HCT116 (cell line): ENCODE results near the gene ATP6V0B. TPM values are rescaled to one million over a fixed set of nuclear protein-coding genes. Genes with fewer than 3 reads are reported as not detected.

ENCODE experiments used
- ATAC-seq: fragments of 200-7000 bp; cut with Tn5 transposase; 2 replicates; pipeline ENCODE4 v1.9.1; 2020; ENCODE audit warnings: mild to moderate bottlenecking, moderate library complexity
- BruUV-seq: library from RNA; stranded (reverse); fragments of 400-500 nt; replicated peaks from 2 replicates; lab custom pipeline; 2021; lab: Mats Ljungman, UMichigan
- CTCF ChIA-PET: fragments of 300-600 bp; sonication (Branson Sonifier 250); formaldehyde crosslinking; loops from one replicate; lab custom pipeline; 2021; ENCODE audit warnings: antibody characterized with exemption; lab: Charles Lee
- POLR2A ChIA-PET: fragments of 300-600, 350-600 bp; sonication (Branson Sonifier 250); formaldehyde crosslinking; loops from one replicate; lab custom pipeline; 2021; ENCODE audit warnings: antibody characterized with exemption; lab: Charles Lee
- RAD21 ChIA-PET, 2 experiments: fragments of 300-600 bp; sonication (Branson Sonifier 250); formaldehyde crosslinking; loops; one replicate each; lab custom pipeline; 2023; ENCODE audit warnings: low total read pairs in 2 of 2; ENCODE audit not compliant: uncharacterized antibody in 2 of 2, unreplicated experiment in 2 of 2, low non-redundant PET in 1 of 2; lab: Charles Lee
- DNase-seq: peaks from one replicate; pipeline ENCODE4 v3.0.0-alpha.2; 2010; ENCODE audit warnings: low read depth, low spot score
- H2AFZ ChIP-seq: fragments of 200-600 bp; shearing (Covaris generic), sonication (generic); 2 replicates; pipeline ENCODE4 v1.6.1; 2017; ENCODE audit warnings: low read depth, mixed run types, mixed read lengths, antibody characterized with exemption, low read length; ENCODE audit not compliant: poor library complexity, severe bottlenecking
- H3K27ac ChIP-seq: 2 replicates; pipeline ENCODE4 v1.5.1; 2012; ENCODE audit warnings: low read depth, low read length
- H3K27me3 ChIP-seq: fragments of 200-600 bp; sonication (generic); 2 replicates; pipeline ENCODE4 v1.6.1; 2016; ENCODE audit warnings: mixed run types, low read length, mixed read lengths; ENCODE audit not compliant: insufficient read depth
- H3K36me3 ChIP-seq, 2 experiments: fragments of 200-500 bp in 1 of 2; fragments of 200-600 bp in 1 of 2; sonication (Bioruptor generic) in 1 of 2; sonication (generic) in 1 of 2; 2 replicates each; pipeline versions ENCODE4 v1.5.1 to v1.6.1; 2014 to 2016; ENCODE audit warnings: low read length in 2 of 2, inconsistent platforms in 1 of 2, mixed read lengths in 1 of 2, mixed run types in 1 of 2; ENCODE audit not compliant: insufficient read depth in 2 of 2, control insufficient read depth in 1 of 2
- H3K4me1 ChIP-seq, 2 experiments: fragments of 200-600 bp in 1 of 2; sonication (generic) in 1 of 2; 2 replicates each; pipeline versions ENCODE4 v1.5.1 to v1.6.1; 2012 to 2017; ENCODE audit warnings: low read length in 2 of 2, inconsistent platforms in 1 of 2, mild to moderate bottlenecking in 1 of 2, mixed read lengths in 1 of 2, mixed run types in 1 of 2, moderate library complexity in 1 of 2; ENCODE audit not compliant: insufficient read depth in 2 of 2, control insufficient read depth in 1 of 2
- H3K4me2 ChIP-seq: fragments of 200-600 bp; sonication (generic); 2 replicates; pipeline ENCODE4 v1.6.1; 2017; ENCODE audit warnings: mixed run types, low read length, mixed read lengths
- H3K4me3 ChIP-seq, 2 experiments: fragments of 200-600 bp in 1 of 2; sonication (generic) in 1 of 2; replicated peaks in 1 of 2; 2 replicates each; pipeline ENCODE4 v1.5.1; 2011 to 2016; ENCODE audit warnings: low read length in 2 of 2, control low read depth in 1 of 2, low read depth in 1 of 2, mild to moderate bottlenecking in 1 of 2, mixed read lengths in 1 of 2, mixed run types in 1 of 2
- H3K79me2 ChIP-seq: fragments of 200-600 bp; sonication (generic); 2 replicates; pipeline ENCODE4 v1.6.1; 2017; ENCODE audit warnings: mild to moderate bottlenecking, mixed run types, low read length, moderate library complexity, mixed read lengths; ENCODE audit not compliant: insufficient read depth
- H3K9ac ChIP-seq: fragments of 200-600 bp; sonication (generic); 2 replicates; pipeline ENCODE4 v1.6.1; 2016; ENCODE audit warnings: low read length, mixed read lengths
- H3K9me2 ChIP-seq: fragments of 200-600 bp; sonication (generic), shearing (Covaris generic); 2 replicates; pipeline ENCODE4 v1.6.1; 2017; ENCODE audit warnings: mixed run types, mild to moderate bottlenecking, moderate library complexity; ENCODE audit not compliant: insufficient read depth
- H3K9me3 ChIP-seq, 2 experiments: fragments of 200-500 bp in 1 of 2; fragments of 200-600 bp in 1 of 2; sonication (Bioruptor generic) in 1 of 2; sonication (generic) in 1 of 2; 2 replicates each; pipeline ENCODE4 v1.6.1; 2014 to 2017; ENCODE audit warnings: low read length in 2 of 2, mixed read lengths in 2 of 2, inconsistent platforms in 1 of 2, low read depth in 1 of 2, mild to moderate bottlenecking in 1 of 2, mixed run types in 1 of 2, moderate library complexity in 1 of 2; ENCODE audit not compliant: control insufficient read depth in 1 of 2, insufficient read depth in 1 of 2
- H4K20me1 ChIP-seq: fragments of 200-600 bp; sonication (generic), shearing (Covaris generic); 2 replicates; pipeline ENCODE4 v1.6.1; 2017; ENCODE audit warnings: mixed run types, mild to moderate bottlenecking, moderate library complexity; ENCODE audit not compliant: insufficient read depth
- CBX3 ChIP-seq: IDR thresholded peaks from 2 replicates; pipeline ENCODE4 v1.6.1; 2012; ENCODE audit warnings: low read depth
- EZH2 ChIP-seq: fragments of 200-600 bp; sonication (generic); IDR thresholded peaks from 2 replicates; pipeline ENCODE4 v1.6.1; 2017; ENCODE audit warnings: antibody characterized with exemption, mixed run types
- FOSL1 ChIP-seq: IDR thresholded peaks from 2 replicates; pipeline ENCODE4 v1.6.1; 2012; ENCODE audit warnings: low read depth
- POLR2A ChIP-seq: IDR thresholded peaks from 2 replicates; pipeline ENCODE4 v1.7.0; 2011; ENCODE audit warnings: borderline replicate concordance; ENCODE audit not compliant: insufficient read depth, insufficient read length; ENCODE audit errors: extremely low read depth
- POLR2AphosphoS5 ChIP-seq: IDR thresholded peaks from 2 replicates; pipeline ENCODE4 v1.6.1; 2011; ENCODE audit warnings: mild to moderate bottlenecking, low read depth, low read length, moderate library complexity
- RAD21 ChIP-seq: IDR thresholded peaks from 2 replicates; pipeline ENCODE4 v1.6.1; 2012; ENCODE audit warnings: low read depth, mild to moderate bottlenecking
- SIN3A ChIP-seq: IDR thresholded peaks from 2 replicates; pipeline ENCODE4 v1.6.1; 2012; ENCODE audit warnings: low read depth
- SRF ChIP-seq: IDR thresholded peaks from 2 replicates; pipeline ENCODE4 v1.6.1; 2012; ENCODE audit warnings: low read depth
- TCF7L2 ChIP-seq: IDR thresholded peaks from 2 replicates; pipeline ENCODE4 v1.7.0; 2011; ENCODE audit warnings: borderline replicate concordance, inconsistent platforms; ENCODE audit not compliant: insufficient read depth, insufficient read length; ENCODE audit errors: extremely low read depth
- YY1 ChIP-seq: IDR thresholded peaks from 2 replicates; pipeline ENCODE4 v1.6.1; 2011; ENCODE audit warnings: low read length, low read depth, moderate library complexity, mild to moderate bottlenecking; ENCODE audit not compliant: insufficient replicate concordance; ENCODE audit errors: extremely low read depth
- ZFX ChIP-seq: fragments of 450-650 bp; IDR thresholded peaks from 2 replicates; pipeline ENCODE4 v1.6.1; 2017
- intact Hi-C: fragments of 100-400 bp; cut with micrococcal nuclease; formaldehyde crosslinking; loops from 2 replicates; pipeline ENCODE4 v1.10.0; 2022
- total RNA-seq: library from RNA; stranded (reverse); gene quantifications from one replicate; pipeline ENCODE4 v1.2.1, GENCODE V29; 2021; ENCODE audit not compliant: unreplicated experiment
- TF ChIP-seq, protein P1 (sequence below), 3 experiments: fragments of 200-600 bp in 1 of 3; sonication (generic) in 1 of 3; IDR thresholded peaks in 2 of 3; conservative IDR thresholded peaks in 1 of 3; 2 replicates each; pipeline ENCODE4 v1.5.1; 2012 to 2017; ENCODE audit warnings: low read depth in 2 of 3, low read length in 2 of 3, antibody characterized with exemption in 1 of 3, borderline replicate concordance in 1 of 3, control low read depth in 1 of 3, mild to moderate bottlenecking in 1 of 3, mixed read lengths in 1 of 3, mixed run types in 1 of 3, moderate library complexity in 1 of 3; ENCODE audit not compliant: insufficient read depth in 1 of 3
- TF ChIP-seq, protein P2 (sequence below): IDR thresholded peaks from 2 replicates; pipeline ENCODE4 v1.6.1; 2012

Gene ATP6V0B
- total RNA-seq, 1 experiment from 2014 or later: 122 TPM

DNA sequence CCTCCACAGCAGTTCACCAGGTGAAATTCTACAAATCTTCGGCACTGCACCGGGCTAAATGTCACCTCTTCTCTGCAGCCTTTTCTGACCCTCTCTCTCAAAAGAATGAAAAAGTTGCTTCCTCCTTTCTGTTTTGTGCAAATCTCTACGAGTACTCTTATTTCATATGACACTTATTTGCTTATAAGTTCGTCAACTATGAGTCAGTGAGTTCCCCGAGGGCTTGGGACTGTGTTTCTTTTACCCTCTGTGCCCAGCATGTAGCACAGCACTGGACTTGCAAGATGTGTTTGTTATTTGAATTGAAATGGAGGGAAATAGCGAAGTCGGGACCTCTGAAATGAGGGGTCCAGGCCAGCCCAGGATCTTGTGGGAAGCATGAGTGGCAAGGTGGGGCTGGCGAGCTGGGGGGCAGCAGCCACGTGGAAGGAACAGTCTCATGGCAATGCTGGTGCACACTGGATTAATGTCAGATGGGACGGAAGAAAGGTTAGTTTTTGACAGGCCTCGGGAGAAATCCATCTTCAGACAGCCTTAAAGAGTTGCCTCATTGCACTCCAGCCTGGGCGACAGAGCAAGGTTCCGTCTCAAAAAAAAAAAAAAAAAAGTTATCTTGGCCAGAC, 50.3 kb downstream of the ATP6V0B start:
- intact Hi-C loops: no loop called here
- Histone ChIP-seq H3K79me2 (no peaks in the 10 kb centered on the region), H3K4me3 (no peak overlapping the region), H3K9me2 (no peaks in the 10 kb centered on the region), H2AFZ (no peak overlapping the region), H3K4me2 (no peak overlapping the region), H3K36me3 (no peaks in the 10 kb centered on the region), H4K20me1 (no peaks in the 10 kb centered on the region), H3K27me3 (no peaks in the 10 kb centered on the region), H3K9me3 (no peaks in the 10 kb centered on the region), H3K27ac (no peak overlapping the region), H3K9ac (no peak overlapping the region), H3K4me1 (peaks cover 20 to 34% of the 10 kb centered on the region in 2 experiments)
- DNase-seq (no peak), ATAC-seq (no peak)
- ChIA-PET CTCF (no interaction called here), POLR2A (no interaction called here), RAD21 (no interaction called here)
- TF ChIP-seq SIN3A: no peak
- TF ChIP-seq POLR2A: no peak
- TF ChIP-seq TCF7L2: no peak
- BruUV-seq: no TSS peak

DNA sequence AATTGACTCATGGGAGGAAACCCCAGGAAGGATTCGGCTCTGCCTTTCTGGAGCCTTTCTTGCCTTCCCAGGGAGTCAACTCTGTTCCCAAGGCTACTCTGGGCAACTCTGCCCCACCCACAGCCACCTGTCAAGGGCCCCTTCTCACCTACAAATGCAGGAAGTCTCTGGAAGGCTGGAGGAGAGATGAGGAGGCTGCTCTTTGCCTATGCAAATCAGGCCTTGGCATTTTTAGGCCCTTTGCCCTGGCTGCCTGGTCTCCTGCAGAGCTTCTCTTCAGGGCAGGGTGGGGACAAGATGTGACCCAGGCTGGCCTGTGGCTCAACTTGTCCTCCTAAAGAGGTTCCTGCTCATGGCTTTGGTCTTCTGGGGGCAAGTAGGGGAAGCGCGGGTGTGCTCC, 51.1 kb downstream of the ATP6V0B start:
- no peaks in the 10 kb centered on the region for H3K9me2 ChIP-seq
- CTCF ChIA-PET: no interaction called here
- H3K36me3 ChIP-seq: no peaks in the 10 kb centered on the region
- H3K27me3 ChIP-seq: no peaks in the 10 kb centered on the region
- no TSS peak for BruUV-seq
- H4K20me1 ChIP-seq: no peaks in the 10 kb centered on the region
- peaks cover 20 to 34% of the 10 kb centered on the region in 2 experiments for H3K4me1 ChIP-seq
- POLR2A ChIA-PET: no interaction called here
- no peak overlapping the region for H3K27ac ChIP-seq
- no peaks in the 10 kb centered on the region for H3K9me3 ChIP-seq
- ATAC-seq (no peak), DNase-seq (no peak)
- H3K79me2 ChIP-seq: no peaks in the 10 kb centered on the region
- intact Hi-C loops: no loop called here
- RAD21 ChIA-PET: no interaction called here
- no peak overlapping the region for H3K9ac ChIP-seq
- no peak for TF ChIP-seq EZH2
- TF ChIP-seq SRF: no peak
- TF ChIP-seq TCF7L2: no peak
- no peak for TF ChIP-seq CBX3
- TF ChIP-seq RAD21: no peak
- no peak for TF ChIP-seq ZFX
- TF ChIP-seq, protein P1, sequence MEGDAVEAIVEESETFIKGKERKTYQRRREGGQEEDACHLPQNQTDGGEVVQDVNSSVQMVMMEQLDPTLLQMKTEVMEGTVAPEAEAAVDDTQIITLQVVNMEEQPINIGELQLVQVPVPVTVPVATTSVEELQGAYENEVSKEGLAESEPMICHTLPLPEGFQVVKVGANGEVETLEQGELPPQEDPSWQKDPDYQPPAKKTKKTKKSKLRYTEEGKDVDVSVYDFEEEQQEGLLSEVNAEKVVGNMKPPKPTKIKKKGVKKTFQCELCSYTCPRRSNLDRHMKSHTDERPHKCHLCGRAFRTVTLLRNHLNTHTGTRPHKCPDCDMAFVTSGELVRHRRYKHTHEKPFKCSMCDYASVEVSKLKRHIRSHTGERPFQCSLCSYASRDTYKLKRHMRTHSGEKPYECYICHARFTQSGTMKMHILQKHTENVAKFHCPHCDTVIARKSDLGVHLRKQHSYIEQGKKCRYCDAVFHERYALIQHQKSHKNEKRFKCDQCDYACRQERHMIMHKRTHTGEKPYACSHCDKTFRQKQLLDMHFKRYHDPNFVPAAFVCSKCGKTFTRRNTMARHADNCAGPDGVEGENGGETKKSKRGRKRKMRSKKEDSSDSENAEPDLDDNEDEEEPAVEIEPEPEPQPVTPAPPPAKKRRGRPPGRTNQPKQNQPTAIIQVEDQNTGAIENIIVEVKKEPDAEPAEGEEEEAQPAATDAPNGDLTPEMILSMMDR (IDR thresholded peaks at IDR 0.05 in 2 of 3, conservative IDR thresholded peaks at IDR 0.05 in 1 of 3; ENCODE audit: borderline replicate concordance in 1 of 3, insufficient read depth in 1 of 3, low read depth in 2 of 3, low read length in 2 of 3): no peak
- TF ChIP-seq, protein P2, sequence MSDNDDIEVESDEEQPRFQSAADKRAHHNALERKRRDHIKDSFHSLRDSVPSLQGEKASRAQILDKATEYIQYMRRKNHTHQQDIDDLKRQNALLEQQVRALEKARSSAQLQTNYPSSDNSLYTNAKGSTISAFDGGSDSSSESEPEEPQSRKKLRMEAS: no peak
- no peak for TF ChIP-seq FOSL1
- no peak for TF ChIP-seq YY1
- no peak for TF ChIP-seq POLR2AphosphoS5
- no peak for TF ChIP-seq SIN3A
- TF ChIP-seq POLR2A: no peak
- H3K4me3 ChIP-seq: no peak overlapping the region
- H2AFZ ChIP-seq: no peak overlapping the region
- H3K4me2 ChIP-seq: no peak overlapping the region
